NCI-H524 treated with DMSO at 0.1 percent for 48 hours (cell line): ENCODE data around the gene TBC1D23.
"Not testable (repeated sequence)": the region's sequence is repeated elsewhere in the genome, so short reads cannot be mapped to it uniquely, and the experiment has no call there.

Experiments
- DNase-seq: peaks from one replicate; lab custom pipeline; 2025; lab: John Stamatoyannopoulos, UW

The TBC1D23 gene

DNA sequence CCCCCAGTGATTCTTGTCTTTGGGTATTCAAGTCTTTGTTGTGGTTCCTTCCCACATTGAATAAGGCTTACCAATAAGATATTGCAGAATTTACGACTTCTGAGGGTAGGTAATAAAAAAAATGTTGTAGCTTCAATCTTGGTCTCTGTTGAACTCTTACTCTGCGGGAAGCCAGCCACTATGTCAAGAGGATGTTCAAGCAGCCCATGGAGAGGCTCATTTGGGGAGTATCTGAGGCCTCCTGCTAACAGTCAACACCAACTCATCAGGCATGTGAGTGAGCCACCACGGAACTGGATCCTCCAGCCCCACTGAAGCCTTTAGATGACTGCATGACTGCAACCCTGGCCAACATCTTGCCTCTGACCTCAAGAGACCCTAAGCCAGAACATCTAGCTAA, 3.2 kb upstream of the TBC1D23 start:
- no peak for DNase-seq

- no peak for DNase-seq
These were observed 609 bp upstream of the TBC1D23 start for GRCh38 chr3:100260081-100260684.

DNA sequence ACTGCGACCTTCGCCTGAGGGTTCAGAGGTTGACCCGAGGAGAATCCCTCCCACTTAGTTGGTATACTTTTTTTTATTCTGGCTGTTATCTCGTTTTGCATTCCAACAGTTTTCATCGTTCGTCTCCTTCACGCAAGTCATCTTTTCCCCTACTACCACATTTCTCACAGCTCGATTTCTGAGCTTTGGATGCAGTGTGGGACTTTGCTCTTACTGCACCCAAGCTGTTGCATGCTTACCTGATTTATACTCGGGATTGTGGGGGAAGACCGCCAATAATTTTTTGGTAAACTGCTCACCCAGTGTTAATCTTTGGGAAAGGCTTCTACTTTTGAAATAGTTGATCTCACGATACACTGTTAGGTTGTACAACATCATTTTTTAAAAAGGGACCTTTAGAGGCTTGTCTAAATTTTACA, 702 bp downstream of the TBC1D23 start:
- no peak for DNase-seq

DNA sequence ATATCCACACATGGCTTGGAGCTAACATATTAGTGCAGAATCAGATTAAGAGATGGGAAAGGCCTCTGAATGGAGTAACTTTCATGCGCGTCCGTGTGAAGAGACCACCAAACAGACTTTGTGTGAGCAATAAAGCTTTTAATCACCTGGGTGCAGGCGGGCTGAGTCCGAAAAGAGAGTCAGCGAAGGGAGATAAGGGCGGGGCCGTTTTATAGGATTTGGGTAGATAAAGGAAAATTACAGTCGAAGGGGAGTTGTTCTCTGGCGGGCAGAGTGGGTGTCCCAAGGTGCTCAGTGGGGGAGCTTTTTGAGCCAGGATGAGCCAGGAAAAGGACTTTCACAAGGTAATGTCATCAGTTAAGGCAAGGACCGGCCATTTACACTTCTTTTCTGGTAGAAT, 2.1 kb downstream of the TBC1D23 start:
- DNase-seq: not testable (repeated sequence)

DNA sequence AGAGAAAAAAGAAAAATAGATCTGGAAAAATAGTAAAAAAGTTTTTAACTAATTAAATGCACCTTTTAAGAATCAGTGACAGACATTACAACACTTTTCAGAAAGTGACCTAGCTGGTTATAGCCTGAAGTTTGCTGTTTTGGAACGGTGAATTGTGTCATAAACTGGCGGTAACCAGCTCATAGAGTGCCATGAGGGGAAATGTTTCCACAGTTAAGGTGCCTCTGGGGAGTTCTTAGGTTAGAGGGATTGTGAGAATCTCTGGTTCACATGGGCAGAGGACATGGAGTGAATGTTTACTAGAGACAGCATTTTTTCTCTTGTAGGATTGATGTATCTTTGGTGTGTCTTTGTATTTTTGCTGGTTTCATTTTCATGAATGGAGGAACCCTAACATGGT, 2.8 kb downstream of the TBC1D23 start:
- no peak for DNase-seq

GRCh38 chr3:100264242-100264641, 3.5 kb downstream of the TBC1D23 start:
- DNase-seq: no peak

- no peak for DNase-seq
These were observed 4.2 kb downstream of the TBC1D23 start for GRCh38 chr3:100265016-100265415.

DNA sequence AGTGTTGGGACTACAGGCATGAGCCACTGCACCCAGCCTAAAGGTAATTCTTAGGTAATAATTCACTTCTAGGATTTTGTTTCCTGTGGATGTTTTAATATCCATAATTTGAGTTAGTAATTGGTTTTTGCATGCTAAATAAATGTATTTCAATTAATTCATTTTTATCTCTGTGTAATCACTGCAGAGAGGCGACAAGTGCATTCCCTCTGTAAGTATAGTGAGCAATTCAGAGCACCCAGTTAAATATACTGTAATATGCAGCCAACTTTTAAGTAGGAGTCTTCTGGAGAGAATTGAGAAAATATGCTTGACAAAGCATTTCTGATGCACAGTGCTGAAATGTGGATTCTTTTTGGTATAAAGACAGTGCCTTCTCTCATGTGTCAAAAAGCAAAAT, 5.7 kb downstream of the TBC1D23 start:
- no peak for DNase-seq

DNA sequence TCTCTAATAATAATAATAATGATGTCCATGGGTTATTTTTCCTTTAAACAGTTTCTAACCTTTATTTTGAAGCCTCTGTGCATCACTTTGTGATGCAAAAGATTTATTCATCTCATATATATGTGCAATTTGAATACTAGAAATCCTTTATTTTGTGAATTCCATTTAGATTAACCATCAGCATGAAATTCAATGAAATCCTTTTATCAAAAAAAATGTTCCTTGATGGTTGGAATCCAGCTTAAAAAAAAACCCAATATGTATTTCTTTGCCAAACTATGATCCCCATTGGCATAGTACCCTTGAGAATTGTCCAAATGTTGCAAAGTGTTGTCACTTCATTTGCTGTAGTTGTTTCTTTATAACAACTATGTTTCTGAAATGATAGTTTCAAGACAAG, 7.4 kb downstream of the TBC1D23 start:
- DNase-seq: no peak

DNA sequence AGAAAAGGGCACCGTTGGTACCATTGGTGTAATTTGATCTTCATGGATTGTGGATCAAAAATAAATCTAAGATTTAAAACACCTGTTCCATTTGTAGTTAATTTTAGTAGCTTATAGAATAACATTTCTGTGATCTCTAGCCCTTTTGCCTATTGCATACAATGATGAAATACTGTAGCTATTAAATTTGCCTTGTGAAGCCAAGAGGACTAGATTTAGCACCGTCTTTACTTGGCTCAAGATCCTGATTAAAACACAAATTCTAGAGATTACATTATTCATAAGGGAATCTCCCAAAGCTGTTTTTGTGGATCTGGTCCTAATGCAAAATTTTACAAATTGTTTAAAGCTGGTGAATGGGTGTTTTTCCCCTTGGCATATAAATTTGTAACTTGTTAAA, 8.2 kb downstream of the TBC1D23 start:
- DNase-seq: no peak

GRCh38 chr3:100269410-100270214, 8.8 kb downstream of the TBC1D23 start:
- DNase-seq: peak; percentile 100

DNA sequence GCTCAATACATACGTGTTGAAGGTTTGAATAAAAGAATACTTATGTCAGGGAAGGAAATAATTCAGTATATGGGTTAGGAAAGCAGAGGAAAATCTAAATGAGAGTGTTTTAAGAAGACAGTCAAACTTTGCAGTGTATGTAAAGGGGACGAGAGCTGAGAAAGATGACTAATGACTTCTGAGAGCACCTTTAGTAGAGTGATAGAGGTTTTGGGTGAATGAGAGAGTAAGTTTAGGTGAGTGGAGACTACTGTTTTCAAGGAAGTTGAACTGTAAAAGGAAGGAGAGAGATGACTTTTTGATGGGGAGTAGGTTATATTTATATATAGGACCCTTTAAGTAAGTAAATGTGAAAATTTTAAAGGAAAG, 9.4 kb downstream of the TBC1D23 start:
- no peak for DNase-seq

DNA sequence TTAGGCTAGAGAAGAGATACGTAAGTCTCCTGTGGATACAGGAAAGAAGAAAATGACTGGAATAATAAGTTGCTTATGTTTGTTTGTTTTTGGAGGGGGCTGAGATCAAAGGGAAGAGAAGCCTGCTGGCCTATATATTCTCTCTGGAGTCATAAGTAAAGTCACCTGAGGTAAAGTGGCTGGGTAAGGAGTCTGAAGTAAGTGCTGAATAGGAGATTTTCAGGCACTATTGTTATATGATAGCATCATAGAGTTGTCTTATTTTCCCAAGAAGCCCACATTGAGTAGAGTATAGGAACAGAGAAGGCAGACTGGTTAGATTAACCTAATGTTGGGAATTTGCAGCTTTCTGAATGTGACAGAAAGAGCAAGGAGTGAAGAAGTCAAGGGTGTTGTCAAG, 10.7 kb downstream of the TBC1D23 start:
- DNase-seq: no peak

- peak; percentile 82 for DNase-seq
These were observed 12.2 kb downstream of the TBC1D23 start for GRCh38 chr3:100272797-100273611.

GRCh38 chr3:100274361-100274760, 13.6 kb downstream of the TBC1D23 start:
- DNase-seq: no peak

DNA sequence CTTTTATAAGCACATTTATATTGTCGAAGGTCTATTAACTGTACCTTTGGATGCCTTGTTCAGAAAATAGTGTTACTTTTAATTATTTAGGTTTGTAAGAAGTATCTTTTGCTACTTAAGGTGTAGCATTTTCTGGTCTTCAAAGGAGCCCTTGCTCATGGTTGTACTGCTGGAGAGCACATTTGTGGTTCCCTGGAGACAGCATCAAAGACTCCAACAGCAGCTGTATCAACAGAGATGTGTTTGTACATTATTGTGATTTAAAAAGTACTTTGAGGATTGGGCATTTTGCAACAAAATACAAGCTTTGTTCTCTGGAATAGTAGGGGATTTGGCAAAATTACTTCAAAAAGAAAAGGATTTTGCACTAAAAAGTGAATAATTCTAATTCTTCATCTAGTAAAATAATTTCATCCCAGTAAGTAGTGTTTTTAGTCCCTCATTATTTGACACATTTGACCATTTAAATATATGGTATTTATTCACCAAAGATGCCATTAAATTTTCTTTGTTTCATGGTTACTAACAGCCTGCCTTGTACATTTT, 16.5 kb downstream of the TBC1D23 start:
- DNase-seq: no peak

DNA sequence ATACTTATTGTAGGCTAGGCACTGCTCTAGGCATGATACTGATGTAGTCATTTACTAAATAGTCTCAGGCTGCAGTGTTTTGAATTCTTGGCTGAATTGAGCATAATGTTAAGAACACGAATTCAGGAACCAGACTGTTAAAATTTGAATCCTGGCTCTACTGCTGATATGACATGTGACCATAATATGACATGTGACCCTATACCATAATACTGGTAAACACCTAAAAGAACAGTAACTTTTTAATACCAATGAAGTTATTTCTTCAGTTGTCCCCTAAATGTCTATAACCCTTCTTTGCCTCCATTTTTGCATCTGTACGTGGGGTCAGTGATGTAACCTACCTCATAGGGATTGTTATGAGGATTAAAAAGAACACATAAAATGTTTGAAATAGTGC, 18.1 kb downstream of the TBC1D23 start:
- no peak for DNase-seq

- no peak for DNase-seq
These were observed 27.6 kb downstream of the TBC1D23 start for GRCh38 chr3:100288288-100288894.

DNA sequence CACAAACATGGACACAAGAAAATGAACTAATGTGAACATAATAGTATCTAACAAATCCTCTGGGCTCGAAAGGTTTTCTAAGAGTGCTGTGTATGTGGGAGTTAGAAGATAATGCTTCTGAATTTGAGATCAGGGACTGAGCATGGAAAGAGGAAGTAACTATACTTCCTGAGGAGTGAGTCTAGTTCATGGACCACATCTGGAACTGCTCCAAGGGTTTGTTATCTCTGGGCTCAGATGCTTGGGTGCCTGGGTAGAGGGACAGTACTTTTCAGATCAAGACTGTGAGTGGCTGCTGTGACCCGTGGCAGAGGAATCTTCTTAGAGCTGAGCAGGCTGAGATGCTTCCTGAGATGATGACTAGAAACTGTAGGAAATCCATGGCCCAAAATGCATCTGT, 28.5 kb downstream of the TBC1D23 start:
- no peak for DNase-seq

DNA sequence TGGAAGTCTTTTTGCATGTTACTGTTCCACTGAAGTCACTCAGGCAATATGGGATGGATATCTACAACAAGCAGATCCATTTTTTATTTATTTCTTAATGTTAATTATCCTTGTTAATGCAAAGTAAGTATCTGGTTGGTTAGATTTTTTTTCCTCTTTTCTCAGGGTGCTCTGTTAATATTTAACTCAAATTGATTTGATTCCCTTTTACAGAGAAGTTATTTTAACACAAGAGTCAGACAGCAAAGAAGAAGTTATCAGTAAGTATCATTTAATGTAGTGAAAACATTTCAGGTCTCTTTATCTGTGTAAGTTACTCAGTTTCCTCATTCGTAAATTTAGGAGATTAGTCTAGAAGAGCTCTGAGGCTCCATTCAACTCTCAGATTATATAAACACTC, 34.3 kb downstream of the TBC1D23 start:
- no peak for DNase-seq

- DNase-seq: no peak
These were observed 37.0 kb downstream of the TBC1D23 start for GRCh38 chr3:100297784-100298183.

- DNase-seq: no peak
These were observed 38.2 kb downstream of the TBC1D23 start for GRCh38 chr3:100299016-100299415.
